ENCODE data around the gene UPK2.

Gene UPK2

DNA sequence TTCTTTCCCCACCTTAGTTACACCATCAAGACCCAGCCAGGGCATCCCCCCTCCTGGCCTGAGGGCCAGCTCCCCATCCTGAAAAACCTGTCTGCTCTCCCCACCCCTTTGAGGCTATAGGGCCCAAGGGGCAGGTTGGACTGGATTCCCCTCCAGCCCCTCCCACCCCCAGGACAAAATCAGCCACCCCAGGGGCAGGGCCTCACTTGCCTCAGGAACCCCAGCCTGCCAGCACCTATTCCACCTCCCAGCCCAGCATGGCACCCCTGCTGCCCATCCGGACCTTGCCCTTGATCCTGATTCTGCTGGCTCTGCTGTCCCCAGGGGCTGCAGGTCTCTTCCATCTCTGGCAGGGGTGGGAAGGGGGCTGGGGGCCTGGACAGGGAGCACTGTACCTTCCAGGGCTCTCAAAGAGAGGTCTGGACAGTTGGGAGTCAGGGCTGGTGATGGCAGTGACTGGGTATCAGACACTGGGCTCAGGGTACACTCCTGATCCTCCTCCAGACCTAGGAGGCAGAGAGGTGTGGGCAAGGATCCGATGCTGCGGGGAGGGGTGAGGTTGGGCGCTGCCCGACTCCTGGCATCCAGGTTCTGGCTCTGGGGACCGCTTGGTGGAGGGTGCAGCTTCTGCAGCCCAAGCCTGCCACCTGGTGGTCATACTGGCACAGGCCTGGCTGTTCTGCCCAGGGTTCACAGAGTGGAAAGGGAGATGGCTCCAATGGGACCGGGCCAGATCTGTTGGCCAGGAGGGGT, at the start of gene UPK2:
Gene UPK2, plus strand, starts transcription at position 205 of the 753 bp plus-strand sequence. Its CDS starts 53 bp downstream, at position 258.
- H3K4me1 ChIP-seq (ENCODE audit: insufficient read depth, low read length): peaks cover 19% of the 10 kb centered on the region
- peaks cover 17% of the 10 kb centered on the region for H3K27me3 ChIP-seq (ENCODE audit: insufficient read depth, low read length)
- no peaks in the 10 kb centered on the region for H3K9me3 ChIP-seq (ENCODE audit: low read length)
- H3K4me3 ChIP-seq (ENCODE audit: low read length): no peak within 1 kb of the TSS
- H3K36me3 ChIP-seq (ENCODE audit: insufficient read depth, low read length): no peaks in the 10 kb centered on the region
- no peak within 1 kb of the TSS for H2AFZ ChIP-seq (ENCODE audit: low read depth, low read length)

DNA sequence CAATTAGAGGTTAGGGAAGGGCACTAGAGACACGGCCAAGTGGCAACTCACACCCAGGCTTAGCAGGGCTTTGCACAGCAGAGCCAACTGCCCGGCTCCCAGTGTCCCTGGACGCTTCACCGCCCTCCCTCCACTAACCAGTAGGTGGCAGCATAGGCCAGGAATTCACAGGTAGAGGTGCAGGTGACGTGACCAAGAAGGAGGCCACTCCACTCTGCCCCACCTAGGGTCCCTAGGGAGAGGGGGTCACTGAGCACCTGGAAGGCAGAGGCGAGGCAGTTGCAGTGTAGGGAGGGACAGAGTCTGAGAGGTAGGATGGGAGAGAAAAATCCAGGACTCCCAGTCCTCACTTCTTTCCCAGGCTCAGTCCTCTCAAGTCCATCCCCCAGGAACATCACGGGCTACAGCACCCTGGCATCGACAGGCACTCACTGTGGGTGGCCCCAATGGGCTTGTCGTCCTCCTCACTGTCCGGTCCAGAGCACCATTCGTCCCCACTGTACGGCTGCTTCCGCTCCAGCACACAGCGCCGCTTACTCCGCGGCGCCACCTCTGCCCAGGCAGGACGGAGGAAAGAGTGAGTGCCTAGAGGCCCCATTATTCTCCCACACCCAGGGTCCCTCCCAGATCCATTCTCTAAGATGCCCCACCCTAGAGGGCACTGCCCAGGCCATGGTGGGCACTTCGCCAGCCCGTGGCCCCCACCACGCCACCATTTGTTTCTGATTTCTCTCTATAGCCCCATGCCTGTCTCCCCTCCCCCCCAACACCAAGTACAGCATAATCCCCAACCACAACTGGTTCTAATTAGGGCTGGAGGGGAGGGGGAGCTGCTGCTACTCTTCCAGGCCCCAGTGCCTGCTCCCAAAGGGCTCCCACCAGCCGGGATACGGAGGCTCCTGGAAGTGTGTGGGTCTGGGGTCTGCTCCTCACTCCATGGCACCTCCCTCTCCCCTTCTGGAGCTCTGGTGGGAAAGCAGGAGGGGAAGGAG, 48.8 kb upstream of the UPK2 start:
- Histone ChIP-seq H3K4me3 (ENCODE audit: low read length) (no peak overlapping the region), H3K36me3 (ENCODE audit: insufficient read depth, low read length) (peaks cover 15% of the 10 kb centered on the region), H3K9me3 (ENCODE audit: low read length) (no peaks in the 10 kb centered on the region), H3K4me1 (ENCODE audit: insufficient read depth, low read length) (peaks cover 42% of the 10 kb centered on the region), H2AFZ (ENCODE audit: low read depth, low read length) (no peak overlapping the region), H3K27me3 (ENCODE audit: insufficient read depth, low read length) (no peaks in the 10 kb centered on the region)

DNA sequence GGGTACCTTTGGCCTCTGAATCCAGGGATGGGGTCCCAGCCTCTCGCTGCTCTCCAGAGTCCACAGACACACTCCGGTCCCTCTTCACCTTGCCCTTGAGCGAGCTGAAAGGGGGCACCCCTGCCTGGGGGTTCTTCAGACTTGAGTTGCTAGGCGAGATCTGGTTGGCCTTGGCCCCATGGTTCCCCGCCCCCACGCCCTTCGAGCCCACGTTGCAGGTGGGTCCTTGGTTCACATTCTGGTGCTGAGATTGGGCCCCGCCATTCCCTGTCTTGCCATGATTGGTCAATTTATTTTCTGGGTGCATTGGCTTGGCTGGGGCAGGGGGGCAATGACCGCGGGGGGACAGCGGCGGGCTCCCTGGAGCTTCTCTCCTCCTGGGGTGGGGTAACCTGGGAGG, 47.8 kb upstream of the UPK2 start:
- Histone ChIP-seq H3K4me1 (ENCODE audit: insufficient read depth, low read length) (peaks cover 47% of the 10 kb centered on the region), H3K4me3 (ENCODE audit: low read length) (no peak overlapping the region), H2AFZ (ENCODE audit: low read depth, low read length) (no peak overlapping the region), H3K36me3 (ENCODE audit: insufficient read depth, low read length) (peaks cover 11% of the 10 kb centered on the region), H3K9me3 (ENCODE audit: low read length) (no peaks in the 10 kb centered on the region), H3K27me3 (ENCODE audit: insufficient read depth, low read length) (no peaks in the 10 kb centered on the region)

DNA sequence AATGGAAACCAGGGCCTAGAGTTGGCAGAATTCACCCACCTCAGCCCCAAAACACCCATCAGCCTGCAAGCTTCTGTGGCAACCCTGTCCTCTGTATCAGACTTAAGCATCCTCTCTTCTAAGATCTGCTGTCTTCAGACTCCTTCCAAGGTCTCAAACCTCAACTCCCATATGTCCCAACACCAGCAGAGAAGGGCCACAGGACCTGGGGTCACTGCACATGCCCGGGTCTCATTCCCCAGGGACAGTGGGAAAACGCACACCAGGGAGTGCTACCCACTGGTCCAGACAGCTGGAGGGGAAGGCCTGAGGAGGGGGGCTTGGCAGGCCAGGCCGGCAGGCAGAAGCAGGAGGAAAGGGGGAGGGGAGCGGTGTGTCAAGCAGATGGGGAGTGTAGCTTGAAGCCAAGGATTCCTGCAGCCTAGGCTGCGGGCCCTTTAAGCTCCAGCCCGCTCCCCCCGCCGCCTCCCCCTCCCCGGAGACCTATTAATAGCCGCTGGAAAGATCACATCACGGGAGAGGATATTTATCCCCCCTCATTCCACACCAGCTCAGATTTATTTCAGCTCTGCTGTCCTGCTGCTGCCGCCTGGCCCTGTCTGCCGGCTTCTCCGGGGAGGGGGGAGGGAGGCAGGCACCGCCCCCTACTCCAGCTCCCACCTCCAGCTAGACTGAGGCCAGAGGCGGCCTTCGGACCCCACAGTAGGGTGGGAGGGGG, 47.0 kb upstream of the UPK2 start:
- Histone ChIP-seq H3K27me3 (ENCODE audit: insufficient read depth, low read length) (no peaks in the 10 kb centered on the region), H2AFZ (ENCODE audit: low read depth, low read length) (peak overlapping the region; percentile 8), H3K4me1 (ENCODE audit: insufficient read depth, low read length) (peaks cover 48% of the 10 kb centered on the region), H3K9me3 (ENCODE audit: low read length) (no peaks in the 10 kb centered on the region), H3K36me3 (ENCODE audit: insufficient read depth, low read length) (peaks cover 6% of the 10 kb centered on the region), H3K4me3 (ENCODE audit: low read length) (peak overlapping the region; percentile 2)

DNA sequence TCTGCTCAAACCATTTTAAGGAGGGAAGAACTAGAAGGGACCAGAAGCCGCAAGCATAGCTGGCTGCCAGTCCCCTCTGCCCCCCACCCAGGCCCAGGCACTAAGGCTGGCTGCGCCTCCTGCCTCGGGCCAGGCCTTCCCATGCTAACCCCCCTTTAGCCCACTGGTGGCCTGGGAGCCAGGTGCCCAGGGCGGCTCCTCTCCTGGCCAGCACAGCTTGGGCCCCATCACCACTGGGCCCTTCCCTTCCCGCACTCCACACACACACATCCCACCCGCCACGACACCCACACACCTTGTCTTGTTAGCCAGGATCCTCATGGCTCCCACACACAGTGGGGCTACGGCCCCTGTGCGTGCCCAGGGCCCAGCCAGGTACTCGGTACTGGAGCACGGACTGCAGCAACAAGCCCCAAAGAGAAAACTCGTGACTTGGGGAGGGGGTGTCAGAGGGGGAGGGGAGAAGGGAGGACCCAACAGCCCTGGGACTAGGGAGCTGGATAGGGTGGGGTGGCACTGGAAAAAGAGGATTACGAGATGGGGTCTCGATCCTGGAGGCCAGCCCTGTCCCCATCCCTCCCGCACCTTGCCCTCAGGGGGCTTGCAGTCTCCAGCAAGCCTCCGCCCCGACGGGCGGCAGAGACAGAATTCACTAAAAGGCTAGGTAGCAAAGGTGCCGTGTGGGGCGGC, 46.3 kb upstream of the UPK2 start:
- H3K27me3 ChIP-seq (ENCODE audit: insufficient read depth, low read length): no peaks in the 10 kb centered on the region
- H3K9me3 ChIP-seq (ENCODE audit: low read length): no peaks in the 10 kb centered on the region
- peaks cover 4% of the 10 kb centered on the region for H3K36me3 ChIP-seq (ENCODE audit: insufficient read depth, low read length)
- H3K4me3 ChIP-seq (ENCODE audit: low read length): peak overlapping the region; percentile 2
- peaks cover 54% of the 10 kb centered on the region for H3K4me1 ChIP-seq (ENCODE audit: insufficient read depth, low read length)
- peak overlapping the region; percentile 8 for H2AFZ ChIP-seq (ENCODE audit: low read depth, low read length)

DNA sequence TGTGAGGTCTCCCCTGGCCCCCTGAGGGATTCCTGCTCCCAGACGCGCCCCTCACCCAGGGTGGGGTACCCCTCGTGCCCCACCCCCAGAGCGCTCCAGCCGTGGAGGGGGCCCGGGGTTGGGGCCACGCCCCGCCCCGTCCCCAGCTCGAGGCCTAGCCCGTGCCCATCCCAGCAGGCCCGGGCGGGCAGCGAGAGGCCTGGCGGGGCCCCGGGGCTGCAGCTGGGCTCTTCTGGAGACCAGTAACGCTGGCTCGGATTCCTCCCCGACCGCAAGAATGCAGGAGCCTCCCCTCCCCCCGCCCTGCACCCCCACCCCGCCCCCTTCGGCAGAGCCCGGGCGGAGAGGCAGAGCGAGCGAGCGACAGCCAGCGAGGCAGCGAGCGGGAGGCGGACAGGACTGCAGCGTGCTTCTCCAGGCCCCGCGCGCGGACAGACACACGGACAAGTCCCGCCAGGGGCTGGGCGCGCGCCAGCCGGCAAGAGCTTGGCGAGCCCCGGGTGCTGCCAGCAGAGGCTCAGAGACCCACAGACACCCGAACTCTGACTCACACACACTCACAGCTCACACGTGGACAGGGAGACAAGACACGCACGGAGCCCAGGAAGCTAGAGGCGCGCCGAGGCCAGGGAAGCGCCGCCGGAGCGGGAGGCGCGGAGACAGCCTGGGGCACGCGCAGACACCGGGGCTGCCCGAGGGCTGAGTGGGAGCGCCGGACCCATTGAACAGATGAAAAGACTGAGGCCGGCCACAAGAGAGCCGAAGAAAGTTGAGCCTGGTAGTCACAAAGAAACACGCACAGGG, 45.6 kb upstream of the UPK2 start:
- no peak overlapping the region for H3K4me3 ChIP-seq (ENCODE audit: low read length)
- H3K4me1 ChIP-seq (ENCODE audit: insufficient read depth, low read length): peaks cover 54% of the 10 kb centered on the region
- no peaks in the 10 kb centered on the region for H3K27me3 ChIP-seq (ENCODE audit: insufficient read depth, low read length)
- no peak overlapping the region for H2AFZ ChIP-seq (ENCODE audit: low read depth, low read length)
- H3K36me3 ChIP-seq (ENCODE audit: insufficient read depth, low read length): peaks cover 4% of the 10 kb centered on the region
- H3K9me3 ChIP-seq (ENCODE audit: low read length): no peaks in the 10 kb centered on the region

DNA sequence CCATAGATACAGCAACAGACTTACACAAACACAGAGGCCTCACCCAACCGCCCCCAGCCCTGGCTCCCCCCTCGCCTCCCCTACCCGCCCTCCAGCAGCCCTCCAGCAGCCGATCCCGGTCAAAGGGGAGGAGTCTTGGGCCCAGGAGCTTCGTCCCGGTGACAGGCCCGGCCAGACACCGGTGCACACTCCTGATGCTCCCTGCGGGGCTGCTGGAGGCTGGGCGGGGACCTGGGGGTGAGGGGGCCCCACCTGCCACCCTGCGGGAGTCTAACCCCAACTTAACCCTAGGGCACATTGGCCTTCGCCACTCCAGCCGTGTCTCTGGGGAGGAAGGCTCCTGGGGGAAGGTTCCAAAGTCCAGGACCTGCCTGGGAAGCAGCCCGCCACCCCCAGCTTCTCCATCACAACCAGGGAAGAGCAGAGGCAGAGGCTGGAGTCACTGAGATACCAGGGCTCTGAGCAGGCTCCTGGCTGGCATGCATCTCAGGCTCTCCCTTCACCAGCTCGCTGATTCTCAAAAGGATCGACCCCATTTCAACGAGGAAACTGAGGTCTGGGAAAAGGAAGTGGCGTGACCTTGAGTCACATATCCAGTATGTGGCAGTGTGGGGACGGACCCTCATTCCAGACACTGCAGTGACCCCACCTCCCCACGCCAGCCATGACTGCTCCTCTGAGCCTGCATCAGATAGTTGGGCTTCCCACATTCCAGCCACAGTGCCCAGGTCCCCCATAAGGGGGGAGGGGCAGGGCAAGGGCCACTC, 44.8 kb upstream of the UPK2 start:
- Histone ChIP-seq H2AFZ (ENCODE audit: low read depth, low read length) (no peak overlapping the region), H3K36me3 (ENCODE audit: insufficient read depth, low read length) (peaks cover 1% of the 10 kb centered on the region), H3K4me1 (ENCODE audit: insufficient read depth, low read length) (peaks cover 56% of the 10 kb centered on the region), H3K27me3 (ENCODE audit: insufficient read depth, low read length) (no peaks in the 10 kb centered on the region), H3K9me3 (ENCODE audit: low read length) (no peaks in the 10 kb centered on the region), H3K4me3 (ENCODE audit: low read length) (no peak overlapping the region)

DNA sequence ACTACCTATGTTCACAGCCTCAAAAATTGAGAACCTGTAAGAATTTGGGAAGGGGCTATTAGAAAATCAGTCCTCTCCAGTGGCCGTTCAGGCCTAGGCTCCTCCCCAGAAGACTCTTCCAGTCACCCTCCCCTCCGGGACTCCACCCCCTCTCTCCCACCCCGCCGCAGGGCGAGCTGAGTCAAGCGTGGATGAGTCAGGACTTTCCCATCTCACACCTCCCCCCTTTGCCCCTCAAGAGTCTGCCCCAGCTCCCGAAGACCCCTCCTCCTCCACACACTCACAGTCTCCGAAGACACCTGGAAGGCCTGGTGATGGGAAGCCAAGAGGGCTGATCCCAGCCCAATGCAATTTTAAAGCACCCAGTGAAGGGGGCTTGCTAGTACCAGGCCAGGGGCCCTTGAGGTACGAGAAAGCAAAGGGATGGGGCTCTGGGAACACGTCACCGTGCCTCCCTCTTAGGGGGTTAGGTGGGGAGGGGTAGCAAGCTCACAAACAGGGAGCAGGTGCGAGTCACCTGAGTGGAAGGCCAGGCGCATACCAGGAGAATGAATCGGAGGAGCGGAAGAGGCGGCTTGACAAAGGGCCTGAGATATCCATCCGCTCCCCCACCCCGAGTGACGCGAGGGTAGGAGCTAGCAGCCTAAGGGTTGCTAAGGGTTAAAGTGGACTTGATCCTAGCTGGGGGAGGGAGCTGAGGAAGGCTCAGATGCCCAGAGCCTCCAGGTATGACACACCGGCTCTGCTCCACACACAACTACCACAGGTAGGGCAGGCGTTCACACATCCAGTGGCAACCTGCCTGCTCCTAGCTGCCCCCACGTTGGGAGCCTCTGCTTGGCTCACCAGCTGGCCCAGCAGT, 44.0 kb upstream of the UPK2 start:
- Histone ChIP-seq H3K36me3 (ENCODE audit: insufficient read depth, low read length) (no peaks in the 10 kb centered on the region), H2AFZ (ENCODE audit: low read depth, low read length) (no peak overlapping the region), H3K27me3 (ENCODE audit: insufficient read depth, low read length) (no peaks in the 10 kb centered on the region), H3K4me3 (ENCODE audit: low read length) (no peak overlapping the region), H3K9me3 (ENCODE audit: low read length) (no peaks in the 10 kb centered on the region), H3K4me1 (ENCODE audit: insufficient read depth, low read length) (peaks cover 64% of the 10 kb centered on the region)

DNA sequence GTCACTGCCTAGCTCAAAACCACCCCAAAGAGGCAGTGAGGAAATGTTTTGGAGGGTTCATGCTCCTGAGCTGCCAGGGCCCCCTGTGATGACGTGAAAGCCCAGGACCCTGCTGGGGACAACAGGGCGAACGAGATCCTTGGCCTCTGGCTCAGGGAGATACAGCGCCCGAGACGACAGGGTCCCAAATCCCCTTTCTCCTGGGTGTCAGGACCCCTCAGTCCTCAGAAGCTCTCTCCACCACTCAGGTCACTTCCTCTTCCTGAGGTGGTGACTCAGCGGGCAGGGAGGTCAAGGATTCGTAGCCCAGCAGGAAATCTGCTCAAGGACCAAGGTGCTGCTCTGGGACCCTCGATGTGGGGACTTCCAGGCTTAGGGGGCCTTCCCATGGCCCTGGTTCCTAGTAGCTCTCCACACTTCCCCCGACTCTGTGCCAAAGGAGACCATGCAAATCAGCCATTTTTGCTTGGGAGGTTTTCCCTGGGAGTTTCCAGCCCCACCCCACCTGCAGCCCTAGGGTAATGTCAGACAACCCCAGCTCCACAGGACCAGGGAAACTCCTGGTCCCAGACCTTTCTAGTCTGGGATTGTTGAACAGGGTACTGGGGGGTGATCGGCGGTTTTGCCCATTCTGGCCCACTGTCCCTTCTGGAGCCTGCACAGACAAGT, 43.2 kb upstream of the UPK2 start:
- H3K27me3 ChIP-seq (ENCODE audit: insufficient read depth, low read length): no peaks in the 10 kb centered on the region
- H3K9me3 ChIP-seq (ENCODE audit: low read length): no peaks in the 10 kb centered on the region
- H3K4me1 ChIP-seq (ENCODE audit: insufficient read depth, low read length): peaks cover 71% of the 10 kb centered on the region
- H3K4me3 ChIP-seq (ENCODE audit: low read length): no peak overlapping the region
- H2AFZ ChIP-seq (ENCODE audit: low read depth, low read length): no peak overlapping the region
- no peaks in the 10 kb centered on the region for H3K36me3 ChIP-seq (ENCODE audit: insufficient read depth, low read length)

DNA sequence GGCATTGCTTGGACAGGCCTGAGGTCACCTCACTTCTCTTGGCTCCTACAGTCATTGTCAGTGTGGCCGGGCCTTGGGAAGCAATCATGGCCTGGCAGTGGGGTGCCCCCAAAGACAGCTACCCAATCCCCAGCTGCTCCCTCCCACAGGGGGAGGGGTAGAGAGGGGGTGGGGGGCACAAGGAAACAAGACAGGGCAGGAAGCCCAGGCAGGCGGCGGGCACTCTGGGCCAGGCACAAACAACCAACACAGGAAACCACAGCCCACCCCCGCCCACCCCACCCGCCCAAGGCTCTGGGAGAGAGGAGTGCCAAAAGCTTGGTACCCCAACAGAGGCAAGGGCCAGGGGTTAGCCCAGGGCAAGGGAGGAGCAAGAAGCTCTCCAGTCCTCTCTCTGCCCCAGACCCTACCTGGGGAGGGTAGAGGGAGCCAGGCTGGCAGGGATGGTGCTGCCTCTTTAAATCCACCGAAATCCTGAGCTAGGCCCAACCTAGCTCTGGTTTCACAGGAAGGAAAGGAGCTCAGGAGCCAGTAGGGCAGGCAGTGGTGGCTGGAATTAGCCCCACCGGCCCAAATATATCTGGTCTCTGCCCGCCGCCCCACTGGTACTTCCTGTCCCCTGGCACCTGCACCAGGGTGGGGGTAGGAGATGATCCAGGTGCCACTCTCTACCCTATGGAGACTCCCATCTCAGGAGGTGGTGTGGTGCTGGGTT, 42.5 kb upstream of the UPK2 start:
- Histone ChIP-seq H3K4me3 (ENCODE audit: low read length) (no peak overlapping the region), H3K4me1 (ENCODE audit: insufficient read depth, low read length) (peaks cover 72% of the 10 kb centered on the region)

More for the DNA sequence above, 42.5 kb upstream of the UPK2 start:
- no peaks in the 10 kb centered on the region for H3K9me3 ChIP-seq (ENCODE audit: low read length)
- H3K36me3 ChIP-seq (ENCODE audit: insufficient read depth, low read length): no peaks in the 10 kb centered on the region
- no peaks in the 10 kb centered on the region for H3K27me3 ChIP-seq (ENCODE audit: insufficient read depth, low read length)
- no peak overlapping the region for H2AFZ ChIP-seq (ENCODE audit: low read depth, low read length)
